Calu3 (cell line): ENCODE results near the gene CES1. TPM values are rescaled to one million over a fixed set of nuclear protein-coding genes. Genes with fewer than 3 reads are reported as not detected.

ENCODE experiments used
- BruUV-seq: library from RNA; stranded (reverse); fragments of 400-500 nt; replicated peaks from 2 replicates; lab custom pipeline; 2021; lab: Mats Ljungman, UMichigan
- CTCF ChIA-PET: fragments of 300-600 bp; sonication (Branson Sonifier 250); formaldehyde crosslinking; loops from one replicate; lab custom pipeline; 2022; ENCODE audit warnings: antibody characterized with exemption; lab: Charles Lee
- DNase-seq: peaks from one replicate; pipeline ENCODE4 v3.0.0; 2022
- H3K27ac Mint-ChIP-seq: one replicate; pipeline ENCODE4 v1.8.0; 2022; ENCODE audit warnings: mixed read lengths; ENCODE audit not compliant: unreplicated experiment
- H3K27me3 Mint-ChIP-seq: one replicate; pipeline ENCODE4 v1.8.0; 2022; ENCODE audit warnings: mixed read lengths; ENCODE audit not compliant: unreplicated experiment
- H3K36me3 Mint-ChIP-seq: one replicate; pipeline ENCODE4 v1.8.0; 2022; ENCODE audit warnings: mild to moderate bottlenecking, moderate library complexity, mixed read lengths; ENCODE audit not compliant: insufficient read depth, unreplicated experiment
- H3K4me1 Mint-ChIP-seq: one replicate; pipeline ENCODE4 v1.8.0; 2022; ENCODE audit warnings: mild to moderate bottlenecking, low read depth, mixed read lengths; ENCODE audit not compliant: unreplicated experiment
- H3K4me3 Mint-ChIP-seq: one replicate; pipeline ENCODE4 v1.8.0; 2022; ENCODE audit warnings: mild to moderate bottlenecking, low read depth, moderate library complexity, mixed read lengths; ENCODE audit not compliant: unreplicated experiment
- H3K9me3 Mint-ChIP-seq: one replicate; pipeline ENCODE4 v1.8.0; 2022; ENCODE audit warnings: low read depth, mixed read lengths; ENCODE audit not compliant: unreplicated experiment
- CTCF ChIP-seq: fragments of 200-600 bp; IDR thresholded peaks from one replicate; pipeline ENCODE4 v1.8.0; 2022; ENCODE audit warnings: antibody characterized with exemption; ENCODE audit not compliant: unreplicated experiment
- intact Hi-C: fragments of 100-400 bp; cut with micrococcal nuclease; formaldehyde crosslinking; loops from one replicate; pipeline ENCODE4 v1.10.0; 2022; ENCODE audit not compliant: unreplicated experiment
- total RNA-seq: library from RNA; stranded (reverse); gene quantifications from 2 replicates; pipeline ENCODE4 v1.2.3, GENCODE V29; 2022

CES1 gene
- total RNA-seq, 1 experiment from 2014 or later: 0.78 TPM

DNA sequence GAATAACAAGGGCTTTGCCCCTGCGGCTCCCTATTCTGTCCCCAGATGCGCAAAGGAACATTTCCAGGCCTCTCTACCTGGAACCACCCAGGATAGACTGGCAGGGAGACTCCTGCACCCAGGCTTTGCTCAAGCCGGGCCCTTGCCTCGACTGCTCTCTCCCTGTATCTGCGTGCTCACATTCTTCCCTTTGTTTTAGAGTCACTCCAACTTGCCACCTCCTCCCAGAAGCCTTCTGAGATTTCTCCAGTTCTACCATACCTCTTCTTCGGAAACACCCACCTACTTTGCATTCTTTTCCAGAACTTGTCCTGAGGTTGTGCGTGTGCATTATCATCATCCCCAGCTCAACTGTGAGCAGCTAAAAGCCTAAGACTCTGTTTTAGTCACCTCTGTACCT is 39.2 kb upstream of the CES1 start:
- H3K4me3 Mint-ChIP-seq: no peak overlapping the region
- no peak overlapping the region for H3K27ac Mint-ChIP-seq
- H3K4me1 Mint-ChIP-seq: no peaks in the 10 kb centered on the region
- H3K9me3 Mint-ChIP-seq: no peaks in the 10 kb centered on the region
- CTCF ChIA-PET: no interaction called here
- intact Hi-C loops: no loop called here
- no peak for TF ChIP-seq CTCF
- H3K36me3 Mint-ChIP-seq: no peaks in the 10 kb centered on the region
- no peak for DNase-seq
- no TSS peak for BruUV-seq
- peaks cover 84% of the 10 kb centered on the region for H3K27me3 Mint-ChIP-seq

GRCh38 chr16:55871411-55872038 is 38.6 kb upstream of the CES1 start:
- peaks cover 81% of the 10 kb centered on the region for H3K27me3 Mint-ChIP-seq
- intact Hi-C loops: no loop called here
- DNase-seq: no peak
- no peak overlapping the region for H3K27ac Mint-ChIP-seq
- no peaks in the 10 kb centered on the region for H3K36me3 Mint-ChIP-seq
- no peak overlapping the region for H3K4me3 Mint-ChIP-seq
- BruUV-seq: no TSS peak
- no peaks in the 10 kb centered on the region for H3K9me3 Mint-ChIP-seq
- TF ChIP-seq CTCF: no peak
- CTCF ChIA-PET: no interaction called here
- H3K4me1 Mint-ChIP-seq: no peaks in the 10 kb centered on the region

DNA sequence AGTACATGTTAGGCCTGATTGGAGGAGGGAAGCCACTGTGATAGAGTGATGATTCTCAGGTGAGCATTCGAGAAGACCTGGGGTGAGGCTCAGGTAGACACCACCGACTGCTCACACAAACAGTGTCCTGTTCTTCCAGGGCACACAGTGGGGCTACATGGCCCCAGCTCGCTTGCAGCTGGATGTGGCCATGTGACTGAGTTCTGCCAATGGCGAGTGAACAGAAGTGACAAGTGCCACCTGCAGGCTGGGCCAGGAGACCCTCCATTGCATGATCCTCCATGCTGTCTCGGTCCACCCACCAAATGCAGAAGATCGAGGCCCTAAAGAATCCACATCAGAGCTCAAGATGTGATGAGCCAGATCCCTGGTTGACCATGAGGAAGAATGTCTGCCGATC is 36.1 kb upstream of the CES1 start:
- no peak overlapping the region for H3K27ac Mint-ChIP-seq
- TF ChIP-seq CTCF: no peak
- no TSS peak for BruUV-seq
- peaks cover 63% of the 10 kb centered on the region for H3K27me3 Mint-ChIP-seq
- H3K36me3 Mint-ChIP-seq: no peaks in the 10 kb centered on the region
- intact Hi-C loops: no loop called here
- CTCF ChIA-PET: no interaction called here
- no peak for DNase-seq
- H3K9me3 Mint-ChIP-seq: no peaks in the 10 kb centered on the region
- no peak overlapping the region for H3K4me3 Mint-ChIP-seq
- H3K4me1 Mint-ChIP-seq: no peaks in the 10 kb centered on the region

- no peak for TF ChIP-seq CTCF
- peaks cover 66% of the 10 kb centered on the region for H3K27me3 Mint-ChIP-seq
- BruUV-seq: no TSS peak
- no peak overlapping the region for H3K27ac Mint-ChIP-seq
- CTCF ChIA-PET: no interaction called here
- no peak for DNase-seq
- no peak overlapping the region for H3K4me3 Mint-ChIP-seq
- H3K9me3 Mint-ChIP-seq: no peaks in the 10 kb centered on the region
- no peaks in the 10 kb centered on the region for H3K4me1 Mint-ChIP-seq
- intact Hi-C loops: no loop called here
- H3K36me3 Mint-ChIP-seq: no peaks in the 10 kb centered on the region
These were observed 35.2 kb upstream of the CES1 start for GRCh38 chr16:55868137-55868536.
